K562 (cell line): ENCODE data around the gene TMSB10. TPM values are rescaled to one million over a fixed set of nuclear protein-coding genes. Genes with fewer than 3 reads are reported as not detected.
A peak's percentile ranks its signal among the peaks of the same experiment; 100 is the strongest.

Experiments
- AFF1 ChIP-seq, 2 experiments: fragments of 450-650 bp; IDR thresholded peaks; 2 replicates each; pipeline ENCODE4 v1.6.1; 2018; ENCODE audit warnings: mild to moderate bottlenecking in 2 of 2, low read depth in 1 of 2; ENCODE audit not compliant: partially characterized antibody in 2 of 2
- MYNN ChIP-seq, 2 experiments: sonication (generic); formaldehyde crosslinking in 1 of 2; IDR thresholded peaks; 2 replicates each; pipeline versions ENCODE4 v1.5.0 to v1.6.1; 2016 to 2020; ENCODE audit warnings: antibody characterized with exemption in 1 of 2, missing genetic modification reagents in 1 of 2
- POLR3G ChIP-seq: IDR thresholded peaks from 2 replicates; pipeline ENCODE4 v1.6.1; 2011; ENCODE audit not compliant: insufficient read length, insufficient replicate concordance; ENCODE audit errors: extremely low read depth
- ZNF140 ChIP-seq: fragments of 250-450 bp; sonication (Bioruptor Pico); IDR thresholded peaks from 2 replicates; pipeline ENCODE4 v1.8.0; 2021; ENCODE audit warnings: moderate library complexity, mild to moderate bottlenecking, inconsistent platforms
- ZNF212 ChIP-seq: fragments of 450-650 bp; formaldehyde crosslinking; IDR thresholded peaks from 2 replicates; pipeline ENCODE4 v1.4.0; 2020; ENCODE audit warnings: mild to moderate bottlenecking
- ZNF655 ChIP-seq: fragments of 250-450 bp; sonication (Bioruptor Pico); IDR thresholded peaks from 2 replicates; pipeline ENCODE4 v1.5.0; 2021
- ZNF830 ChIP-seq: fragments of 250-450 bp; sonication (Bioruptor Pico); IDR thresholded peaks from 2 replicates; pipeline ENCODE4 v1.5.0; 2021; ENCODE audit warnings: mild to moderate bottlenecking
- polyA plus RNA-seq, 8 experiments: library from polyadenylated mRNA; depleted of rRNA in 4 of 8; stranded (reverse) in 5 of 8; unstranded in 3 of 8; fragments of >200 nt; fragmentation: Nextera tagmentation in 2 of 8; fragmentation: Illumina TruSeq in 1 of 8; extraction: Ambion mirVana in 2 of 8; extraction: Trizol in 1 of 8; gene quantifications; 2 replicates each; pipeline versions ENCODE4 v1.2.1 to v1.2.3, GENCODE V29; 2011 to 2014; ENCODE audit warnings: inconsistent platforms in 1 of 8, missing spikeins in 1 of 8
- total RNA-seq, 7 experiments: library from RNA; depleted of rRNA in 6 of 7; stranded (reverse); fragments of >200 nt in 6 of 7; fragmentation: Illumina TruSeq in 2 of 7; extraction: Trizol in 2 of 7; gene quantifications; 2 replicates each; pipeline versions ENCODE4 v1.2.1 to v1.2.3, GENCODE V29; 2011 to 2021; ENCODE audit warnings: low replicate concordance in 1 of 7

TMSB10 gene
- total and polyA plus RNA-seq, 9 of the 15 experiments (the other 6 are each of a cell fraction or from before 2014, with no cell fraction given): 382 to 2,226 (median 959) TPM

- TF ChIP-seq ZNF212 (CRISPR knock-in tag) (no peak), POLR3G (no peak), ZNF140 (CRISPR knock-in tag) (no peak), ZNF830 (CRISPR knock-in tag) (no peak), MYNN (IDR thresholded peaks at IDR 0.05) (no peak), MYNN (CRISPR knock-in tag; IDR thresholded peaks at IDR 0.05) (no peak), ZNF655 (CRISPR knock-in tag) (no peak), AFF1 (IDR thresholded peaks at IDR 0.05; ENCODE audit: low read depth in 1 of 2, partially characterized antibody in 2 of 2) (peak in 1 of 2 experiments; percentile 60)
Measured at GRCh38 chr2:84919885-84920580, 14.6 kb downstream of the TMSB10 start (continued).
